AG20443 (cell line): ENCODE measurements around the gene AP2B1.

Experiments
- DNase-seq: peaks from one replicate; pipeline ENCODE4 v3.0.0; 2012; ENCODE audit warnings: low spot score, mixed read lengths

AP2B1 gene

DNA sequence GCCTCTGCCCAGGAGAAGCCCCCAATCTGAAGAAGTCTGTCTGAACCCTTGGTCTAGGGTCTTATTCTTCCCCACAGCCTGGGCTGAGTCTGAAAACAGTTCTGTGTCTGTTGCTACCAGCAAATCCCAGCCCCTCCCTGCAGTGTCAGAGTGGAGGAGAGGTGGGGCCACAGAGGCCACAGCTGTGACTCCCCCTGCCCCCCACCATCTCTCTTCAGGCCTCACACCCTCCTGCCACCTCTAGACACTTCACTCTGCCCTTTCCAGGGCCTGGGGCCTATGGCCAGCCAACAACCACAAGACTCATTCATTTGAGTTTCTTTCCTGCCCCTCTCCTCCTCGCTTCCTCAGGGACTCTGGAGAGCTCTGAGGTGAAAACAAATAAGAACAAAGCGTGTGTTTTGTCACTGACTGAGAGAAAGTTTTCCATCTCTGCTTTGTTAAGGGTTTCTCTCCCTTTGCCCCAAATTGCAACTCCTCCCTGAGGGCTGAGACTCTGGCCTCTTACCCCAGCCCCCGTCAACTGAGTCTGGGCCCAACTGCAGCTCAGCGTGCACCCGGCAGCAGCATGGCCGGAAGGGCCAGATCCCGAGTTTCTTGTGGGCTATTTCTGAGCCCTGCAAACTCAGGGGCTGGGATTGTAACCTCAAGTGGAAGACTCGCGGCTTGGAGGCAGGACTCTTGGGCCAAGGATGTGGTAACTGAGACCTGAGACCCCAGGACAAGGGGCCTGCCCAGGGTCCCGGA, 186.7 kb downstream of the AP2B1 start:
- DNase-seq = no peak

DNA sequence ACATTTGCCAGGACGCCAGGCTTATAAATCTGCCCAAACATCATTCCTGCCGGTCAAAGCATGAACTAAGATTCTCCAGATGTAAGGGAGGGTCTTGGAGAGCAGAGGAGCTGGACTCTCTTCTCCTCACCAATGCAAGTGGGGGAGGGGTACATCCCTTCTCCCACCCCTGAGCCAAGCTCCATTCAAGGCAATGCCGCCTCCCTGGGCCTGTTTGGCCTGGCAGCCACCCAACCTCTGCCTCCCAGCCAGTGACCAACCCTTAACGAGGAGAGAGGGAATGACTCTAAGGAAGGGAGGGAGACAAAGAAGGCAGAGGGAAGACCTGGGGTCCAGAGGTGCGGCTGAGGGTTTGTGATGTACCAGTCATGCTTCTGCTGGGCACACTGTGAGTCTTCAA, 187.4 kb downstream of the AP2B1 start:
- peak; percentile 48 for DNase-seq

- no peak for DNase-seq
These were observed 187.9 kb downstream of the AP2B1 start for GRCh38 chr17:35775039-35775438.

DNA sequence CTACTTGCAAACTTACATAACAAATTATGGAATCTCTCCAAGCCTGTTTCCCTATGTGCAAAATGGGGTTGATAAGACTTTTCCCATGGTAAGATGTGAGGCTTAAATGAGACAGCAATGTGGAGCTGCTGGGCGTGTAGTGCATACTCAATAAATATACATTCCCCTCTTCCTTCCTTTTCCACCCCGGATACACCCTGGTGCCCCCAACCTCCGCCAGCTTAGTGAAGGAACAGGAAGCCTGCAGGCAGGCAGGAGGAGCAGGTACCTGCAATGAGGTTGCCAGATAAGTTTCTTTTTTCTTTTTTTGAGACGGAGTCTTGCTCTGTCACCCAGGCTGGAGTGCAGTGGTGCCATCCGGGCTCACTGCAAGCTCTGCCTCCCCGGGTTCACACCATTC, 188.5 kb downstream of the AP2B1 start:
- DNase-seq = no peak
